GM23338 (cell line): ENCODE data around the gene FBXW4. TPM values are rescaled to one million over a fixed set of nuclear protein-coding genes. Genes with fewer than 3 reads are reported as not detected.

ENCODE experiments used
- ATAC-seq: fragments of 200-7000 bp; cut with Tn5 transposase; 3 replicates; pipeline ENCODE4 v1.9.1; 2020
- DNase-seq: peaks from one replicate; pipeline ENCODE4 v3.0.0-alpha.2; 2015; ENCODE audit warnings: low spot score
- H2AFZ ChIP-seq: fragments of 200-600 bp; sonication (generic); 2 replicates; pipeline ENCODE4 v1.8.0; 2016; ENCODE audit warnings: antibody characterized with exemption, mild to moderate bottlenecking, moderate library complexity
- H3F3A ChIP-seq: fragments of 200-600 bp; sonication (generic); replicated peaks from 2 replicates; pipeline ENCODE4 v1.8.0; 2017; ENCODE audit warnings: antibody characterized with exemption, mixed run types, low read depth
- H3K27ac ChIP-seq: fragments of 200-600 bp; sonication (generic); 2 replicates; pipeline ENCODE4 v1.6.1; 2016; ENCODE audit warnings: low read depth
- H3K27me3 ChIP-seq: fragments of 200-600 bp; sonication (generic); 2 replicates; pipeline ENCODE4 v1.8.0; 2016; ENCODE audit warnings: mild to moderate bottlenecking, mixed run types, moderate library complexity; ENCODE audit not compliant: insufficient read depth
- H3K36me3 ChIP-seq: fragments of 200-600 bp; sonication (generic); 2 replicates; pipeline ENCODE4 v1.8.0; 2016; ENCODE audit warnings: mild to moderate bottlenecking; ENCODE audit not compliant: insufficient read depth
- H3K4me1 ChIP-seq: fragments of 200-600 bp; sonication (generic); 2 replicates; pipeline ENCODE4 v1.8.0; 2016; ENCODE audit warnings: mild to moderate bottlenecking, moderate library complexity; ENCODE audit not compliant: insufficient read depth
- H3K4me2 ChIP-seq: fragments of 200-600 bp; sonication (generic); 2 replicates; pipeline ENCODE4 v1.7.1; 2017; ENCODE audit warnings: mixed run types
- H3K4me3 ChIP-seq: fragments of 200-600 bp; sonication (generic); 2 replicates; pipeline ENCODE4 v1.6.1; 2016; ENCODE audit warnings: mixed run types
- H3K79me2 ChIP-seq: fragments of 200-600 bp; sonication (generic); replicated peaks from 2 replicates; pipeline ENCODE4 v1.8.0; 2017; ENCODE audit warnings: mild to moderate bottlenecking; ENCODE audit not compliant: insufficient read depth
- H3K9me2 ChIP-seq: fragments of 200-600 bp; sonication (generic); 2 replicates; pipeline ENCODE4 v1.8.0; 2017; ENCODE audit not compliant: insufficient read depth
- H4K20me1 ChIP-seq: fragments of 200-600 bp; sonication (generic); replicated peaks from 2 replicates; pipeline ENCODE4 v1.8.0; 2017; ENCODE audit warnings: mild to moderate bottlenecking; ENCODE audit not compliant: insufficient read depth
- H3K27ac Mint-ChIP-seq: 2 replicates; pipeline ENCODE4 v1.8.0; 2020; ENCODE audit warnings: inconsistent platforms, mild to moderate bottlenecking, moderate library complexity, mixed read lengths
- H3K27me3 Mint-ChIP-seq: 3 replicates; pipeline ENCODE4 v1.8.0; 2022; ENCODE audit warnings: low read depth, mild to moderate bottlenecking, moderate library complexity, mixed read lengths, inconsistent platforms; ENCODE audit not compliant: insufficient read depth, poor library complexity
- H3K36me3 Mint-ChIP-seq: 3 replicates; pipeline ENCODE4 v1.8.0; 2021; ENCODE audit warnings: low read depth, mild to moderate bottlenecking, inconsistent platforms, moderate library complexity, mixed read lengths
- H3K4me1 Mint-ChIP-seq: 3 replicates; pipeline ENCODE4 v1.8.0; 2020; ENCODE audit warnings: mild to moderate bottlenecking, inconsistent platforms, mixed read lengths
- H3K4me3 Mint-ChIP-seq: 3 replicates; pipeline ENCODE4 v1.8.0; 2021; ENCODE audit warnings: moderate library complexity, mild to moderate bottlenecking, inconsistent platforms, mixed read lengths
- H3K9me3 Mint-ChIP-seq: 3 replicates; pipeline ENCODE4 v1.8.0; 2020; ENCODE audit warnings: moderate library complexity, mild to moderate bottlenecking, inconsistent platforms, mixed read lengths
- CTCF ChIP-seq, 2 experiments: fragments of 200-600 bp in 1 of 2; sonication (generic) in 1 of 2; conservative IDR thresholded peaks; 2 replicates each; pipeline versions ENCODE4 v1.5.1 to v1.6.1; 2016 to 2017; ENCODE audit warnings: antibody characterized with exemption in 2 of 2, low read depth in 2 of 2, mild to moderate bottlenecking in 2 of 2, moderate library complexity in 1 of 2
- EZH2phosphoT487 ChIP-seq: fragments of 200-600 bp; sonication (generic); IDR thresholded peaks from one replicate; pipeline ENCODE4 v1.8.1; 2018; ENCODE audit warnings: antibody characterized with exemption; ENCODE audit not compliant: unreplicated experiment
- JUNB ChIP-seq: IDR thresholded peaks from one replicate; pipeline ENCODE4 v1.6.1; 2016; ENCODE audit warnings: antibody characterized with exemption; ENCODE audit not compliant: unreplicated experiment
- NANOG ChIP-seq: IDR thresholded peaks from 2 replicates; pipeline ENCODE4 v1.6.1; 2016; ENCODE audit warnings: antibody characterized with exemption, borderline replicate concordance
- POLR2AphosphoS5 ChIP-seq: IDR thresholded peaks from 2 replicates; pipeline ENCODE4 v1.6.1; 2016; ENCODE audit warnings: antibody characterized with exemption, low read depth
- ZNF331 ChIP-seq: fragments of 250-450 bp; sonication (Bioruptor Pico); IDR thresholded peaks from 2 replicates; pipeline ENCODE4 v1.5.0; 2020; ENCODE audit warnings: low read depth, mild to moderate bottlenecking, moderate library complexity
- ZNF462 ChIP-seq: fragments of 250-450 bp; sonication (Bioruptor Pico); IDR thresholded peaks from 2 replicates; pipeline ENCODE4 v1.5.0; 2020; ENCODE audit warnings: mild to moderate bottlenecking, moderate library complexity
- polyA plus RNA-seq: library from polyadenylated mRNA; unstranded; fragments of >200 nt; fragmentation: Nextera tagmentation; extraction: Ambion mirVana; gene quantifications from 2 replicates; pipeline ENCODE4 v1.2.1, GENCODE V29; 2016
- total RNA-seq: library from RNA; depleted of rRNA; stranded (reverse); fragments of >200 nt; shearing (Covaris generic); gene quantifications from 2 replicates; pipeline ENCODE4 v1.2.3, GENCODE V29; 2014
- TF ChIP-seq, protein P1 (sequence below): IDR thresholded peaks from 2 replicates; pipeline ENCODE4 v1.6.1; 2016; ENCODE audit warnings: antibody characterized with exemption
- TF ChIP-seq, protein P2 (sequence below): IDR thresholded peaks from one replicate; pipeline ENCODE4 v1.6.1; 2018; ENCODE audit warnings: antibody characterized with exemption; ENCODE audit not compliant: unreplicated experiment

FBXW4 gene
- total and polyA plus RNA-seq, 2 experiments from 2014 or later, result 8.0 to 18.6 TPM

- TF ChIP-seq CTCF (conservative IDR thresholded peaks at IDR 0.05; ENCODE audit: low read depth in 2 of 2), result no peak
- TF ChIP-seq, protein P1, sequence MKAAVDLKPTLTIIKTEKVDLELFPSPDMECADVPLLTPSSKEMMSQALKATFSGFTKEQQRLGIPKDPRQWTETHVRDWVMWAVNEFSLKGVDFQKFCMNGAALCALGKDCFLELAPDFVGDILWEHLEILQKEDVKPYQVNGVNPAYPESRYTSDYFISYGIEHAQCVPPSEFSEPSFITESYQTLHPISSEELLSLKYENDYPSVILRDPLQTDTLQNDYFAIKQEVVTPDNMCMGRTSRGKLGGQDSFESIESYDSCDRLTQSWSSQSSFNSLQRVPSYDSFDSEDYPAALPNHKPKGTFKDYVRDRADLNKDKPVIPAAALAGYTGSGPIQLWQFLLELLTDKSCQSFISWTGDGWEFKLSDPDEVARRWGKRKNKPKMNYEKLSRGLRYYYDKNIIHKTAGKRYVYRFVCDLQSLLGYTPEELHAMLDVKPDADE, result no peak
- no peak for TF ChIP-seq JUNB
- TF ChIP-seq POLR2AphosphoS5, result no peak
- TF ChIP-seq, protein P2, sequence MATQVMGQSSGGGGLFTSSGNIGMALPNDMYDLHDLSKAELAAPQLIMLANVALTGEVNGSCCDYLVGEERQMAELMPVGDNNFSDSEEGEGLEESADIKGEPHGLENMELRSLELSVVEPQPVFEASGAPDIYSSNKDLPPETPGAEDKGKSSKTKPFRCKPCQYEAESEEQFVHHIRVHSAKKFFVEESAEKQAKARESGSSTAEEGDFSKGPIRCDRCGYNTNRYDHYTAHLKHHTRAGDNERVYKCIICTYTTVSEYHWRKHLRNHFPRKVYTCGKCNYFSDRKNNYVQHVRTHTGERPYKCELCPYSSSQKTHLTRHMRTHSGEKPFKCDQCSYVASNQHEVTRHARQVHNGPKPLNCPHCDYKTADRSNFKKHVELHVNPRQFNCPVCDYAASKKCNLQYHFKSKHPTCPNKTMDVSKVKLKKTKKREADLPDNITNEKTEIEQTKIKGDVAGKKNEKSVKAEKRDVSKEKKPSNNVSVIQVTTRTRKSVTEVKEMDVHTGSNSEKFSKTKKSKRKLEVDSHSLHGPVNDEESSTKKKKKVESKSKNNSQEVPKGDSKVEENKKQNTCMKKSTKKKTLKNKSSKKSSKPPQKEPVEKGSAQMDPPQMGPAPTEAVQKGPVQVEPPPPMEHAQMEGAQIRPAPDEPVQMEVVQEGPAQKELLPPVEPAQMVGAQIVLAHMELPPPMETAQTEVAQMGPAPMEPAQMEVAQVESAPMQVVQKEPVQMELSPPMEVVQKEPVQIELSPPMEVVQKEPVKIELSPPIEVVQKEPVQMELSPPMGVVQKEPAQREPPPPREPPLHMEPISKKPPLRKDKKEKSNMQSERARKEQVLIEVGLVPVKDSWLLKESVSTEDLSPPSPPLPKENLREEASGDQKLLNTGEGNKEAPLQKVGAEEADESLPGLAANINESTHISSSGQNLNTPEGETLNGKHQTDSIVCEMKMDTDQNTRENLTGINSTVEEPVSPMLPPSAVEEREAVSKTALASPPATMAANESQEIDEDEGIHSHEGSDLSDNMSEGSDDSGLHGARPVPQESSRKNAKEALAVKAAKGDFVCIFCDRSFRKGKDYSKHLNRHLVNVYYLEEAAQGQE, result no peak
Observed at GRCh38 chr10:101616415-101617101, 78.4 kb downstream of the FBXW4 start (continued).

- Histone ChIP-seq H3K4me3 (no peak overlapping the region), H3K27ac (no peak overlapping the region), H3K27me3 (no peaks in the 10 kb centered on the region), H3K36me3 (no peaks in the 10 kb centered on the region), H3K4me1 (peaks cover 24% of the 10 kb centered on the region), H4K20me1 (no peaks in the 10 kb centered on the region), H3K4me2 (peak overlapping the region; percentile 58; the same call in 1 of the 2 replicates), H3K79me2 (no peaks in the 10 kb centered on the region), H3F3A (no peaks in the 10 kb centered on the region), H2AFZ (no peak overlapping the region), H3K9me2 (no peaks in the 10 kb centered on the region)
- no peaks in the 10 kb centered on the region for H3K9me3 Mint-ChIP-seq
- peaks cover 36% of the 10 kb centered on the region for H3K4me1 Mint-ChIP-seq
- H3K4me3 Mint-ChIP-seq, result no peak overlapping the region; the same call in 2 of the 3 replicates
- peak overlapping the region; percentile 33 for H3K27ac Mint-ChIP-seq
- ATAC-seq (no peak), DNase-seq (no peak)
- H3K36me3 Mint-ChIP-seq, result peaks cover 4% of the 10 kb centered on the region; the same call in 2 of the 3 replicates
- H3K27me3 Mint-ChIP-seq, result peaks cover 21% of the 10 kb centered on the region
- TF ChIP-seq ZNF462 (CRISPR knock-in tag), result no peak
- TF ChIP-seq NANOG, result no peak
- no peak for TF ChIP-seq ZNF331 (CRISPR knock-in tag)
- TF ChIP-seq, protein P1, result no peak
- no peak for TF ChIP-seq EZH2phosphoT487
Observed at GRCh38 chr10:101615525-101616116, 79.3 kb downstream of the FBXW4 start.
